ENCODE data around the gene SMPD3.

GRCh38 chr16:68353366-68353765, 94.9 kb downstream of the SMPD3 start:
- TF ChIP-seq CTCF (IDR thresholded peaks at IDR 0.05) (no peak), CBFB (CRISPR knock-in tag; IDR thresholded peaks at IDR 0.05; ENCODE audit: low read depth) (no peak), TEAD1 (CRISPR knock-in tag; IDR thresholded peaks at IDR 0.05) (no peak), GTF2I (CRISPR knock-in tag; conservative IDR thresholded peaks at IDR 0.05) (no peak), IRF1 (CRISPR knock-in tag; IDR thresholded peaks at IDR 0.05) (no peak), ZSCAN18 (CRISPR knock-in tag; IDR thresholded peaks at IDR 0.05) (no peak), NR1H2 (CRISPR knock-in tag; IDR thresholded peaks at IDR 0.05) (no peak), USF1 (CRISPR knock-in tag; IDR thresholded peaks at IDR 0.05) (no peak), E2F4 (CRISPR knock-in tag; IDR thresholded peaks at IDR 0.05; ENCODE audit: borderline replicate concordance, low read depth) (no peak), ATF3 (CRISPR knock-in tag; conservative IDR thresholded peaks at IDR 0.05) (no peak), NFATC4 (CRISPR knock-in tag; IDR thresholded peaks at IDR 0.05) (no peak), PRDM15 (CRISPR knock-in tag; IDR thresholded peaks at IDR 0.05) (no peak), IRF2 (CRISPR knock-in tag; IDR thresholded peaks at IDR 0.05; ENCODE audit: borderline replicate concordance, low read depth) (no peak)

Data from WTC11 (cell line).